ENCODE results near the gene CHRM4. TPM values are rescaled to one million over a fixed set of nuclear protein-coding genes. Genes with fewer than 3 reads are reported as not detected.

CHRM4 gene
- total and polyA plus RNA-seq, 2 of the 13 experiments (the other 11 are each of a cell fraction or from before 2014, with no cell fraction given), result 0.13 to 0.21 TPM

- TF ChIP-seq, protein P1, sequence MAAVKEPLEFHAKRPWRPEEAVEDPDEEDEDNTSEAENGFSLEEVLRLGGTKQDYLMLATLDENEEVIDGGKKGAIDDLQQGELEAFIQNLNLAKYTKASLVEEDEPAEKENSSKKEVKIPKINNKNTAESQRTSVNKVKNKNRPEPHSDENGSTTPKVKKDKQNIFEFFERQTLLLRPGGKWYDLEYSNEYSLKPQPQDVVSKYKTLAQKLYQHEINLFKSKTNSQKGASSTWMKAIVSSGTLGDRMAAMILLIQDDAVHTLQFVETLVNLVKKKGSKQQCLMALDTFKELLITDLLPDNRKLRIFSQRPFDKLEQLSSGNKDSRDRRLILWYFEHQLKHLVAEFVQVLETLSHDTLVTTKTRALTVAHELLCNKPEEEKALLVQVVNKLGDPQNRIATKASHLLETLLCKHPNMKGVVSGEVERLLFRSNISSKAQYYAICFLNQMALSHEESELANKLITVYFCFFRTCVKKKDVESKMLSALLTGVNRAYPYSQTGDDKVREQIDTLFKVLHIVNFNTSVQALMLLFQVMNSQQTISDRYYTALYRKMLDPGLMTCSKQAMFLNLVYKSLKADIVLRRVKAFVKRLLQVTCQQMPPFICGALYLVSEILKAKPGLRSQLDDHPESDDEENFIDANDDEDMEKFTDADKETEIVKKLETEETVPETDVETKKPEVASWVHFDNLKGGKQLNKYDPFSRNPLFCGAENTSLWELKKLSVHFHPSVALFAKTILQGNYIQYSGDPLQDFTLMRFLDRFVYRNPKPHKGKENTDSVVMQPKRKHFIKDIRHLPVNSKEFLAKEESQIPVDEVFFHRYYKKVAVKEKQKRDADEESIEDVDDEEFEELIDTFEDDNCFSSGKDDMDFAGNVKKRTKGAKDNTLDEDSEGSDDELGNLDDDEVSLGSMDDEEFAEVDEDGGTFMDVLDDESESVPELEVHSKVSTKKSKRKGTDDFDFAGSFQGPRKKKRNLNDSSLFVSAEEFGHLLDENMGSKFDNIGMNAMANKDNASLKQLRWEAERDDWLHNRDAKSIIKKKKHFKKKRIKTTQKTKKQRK (IDR thresholded peaks at IDR 0.05; ENCODE audit: low read length), result no peak
- TF ChIP-seq KLF16 (CRISPR knock-in tag; IDR thresholded peaks at IDR 0.05) (0 out of 4 replicates have a peak, but pooled peaks of 1 of the 2 experiments have one; percentile 24), ZNF879 (CRISPR knock-in tag; IDR thresholded peaks at IDR 0.05) (no peak), HNRNPUL1 (IDR thresholded peaks at IDR 0.05; ENCODE audit: low read depth, low read length) (no peak), ZBTB1 (CRISPR knock-in tag; IDR thresholded peaks at IDR 0.05; ENCODE audit: borderline replicate concordance) (no peak), ZSCAN25 (CRISPR knock-in tag; IDR thresholded peaks at IDR 0.05) (0 out of 2 replicates have a peak, but pooled peaks have one; percentile 21), ZNF776 (CRISPR knock-in tag; IDR thresholded peaks at IDR 0.05) (no peak), GPBP1L1 (CRISPR knock-in tag; IDR thresholded peaks at IDR 0.05) (no peak), EZH2 (conservative IDR thresholded peaks at IDR 0.05; ENCODE audit: low read depth, low read length) (no peak), SMYD3 (CRISPR knock-in tag; IDR thresholded peaks at IDR 0.05) (no peak), KLF6 (CRISPR knock-in tag; IDR thresholded peaks at IDR 0.05) (no peak), HOXA3 (CRISPR knock-in tag; IDR thresholded peaks at IDR 0.05) (peak; percentile 32; the same call in 1 of the 2 replicates)
- TF ChIP-seq, protein P2, sequence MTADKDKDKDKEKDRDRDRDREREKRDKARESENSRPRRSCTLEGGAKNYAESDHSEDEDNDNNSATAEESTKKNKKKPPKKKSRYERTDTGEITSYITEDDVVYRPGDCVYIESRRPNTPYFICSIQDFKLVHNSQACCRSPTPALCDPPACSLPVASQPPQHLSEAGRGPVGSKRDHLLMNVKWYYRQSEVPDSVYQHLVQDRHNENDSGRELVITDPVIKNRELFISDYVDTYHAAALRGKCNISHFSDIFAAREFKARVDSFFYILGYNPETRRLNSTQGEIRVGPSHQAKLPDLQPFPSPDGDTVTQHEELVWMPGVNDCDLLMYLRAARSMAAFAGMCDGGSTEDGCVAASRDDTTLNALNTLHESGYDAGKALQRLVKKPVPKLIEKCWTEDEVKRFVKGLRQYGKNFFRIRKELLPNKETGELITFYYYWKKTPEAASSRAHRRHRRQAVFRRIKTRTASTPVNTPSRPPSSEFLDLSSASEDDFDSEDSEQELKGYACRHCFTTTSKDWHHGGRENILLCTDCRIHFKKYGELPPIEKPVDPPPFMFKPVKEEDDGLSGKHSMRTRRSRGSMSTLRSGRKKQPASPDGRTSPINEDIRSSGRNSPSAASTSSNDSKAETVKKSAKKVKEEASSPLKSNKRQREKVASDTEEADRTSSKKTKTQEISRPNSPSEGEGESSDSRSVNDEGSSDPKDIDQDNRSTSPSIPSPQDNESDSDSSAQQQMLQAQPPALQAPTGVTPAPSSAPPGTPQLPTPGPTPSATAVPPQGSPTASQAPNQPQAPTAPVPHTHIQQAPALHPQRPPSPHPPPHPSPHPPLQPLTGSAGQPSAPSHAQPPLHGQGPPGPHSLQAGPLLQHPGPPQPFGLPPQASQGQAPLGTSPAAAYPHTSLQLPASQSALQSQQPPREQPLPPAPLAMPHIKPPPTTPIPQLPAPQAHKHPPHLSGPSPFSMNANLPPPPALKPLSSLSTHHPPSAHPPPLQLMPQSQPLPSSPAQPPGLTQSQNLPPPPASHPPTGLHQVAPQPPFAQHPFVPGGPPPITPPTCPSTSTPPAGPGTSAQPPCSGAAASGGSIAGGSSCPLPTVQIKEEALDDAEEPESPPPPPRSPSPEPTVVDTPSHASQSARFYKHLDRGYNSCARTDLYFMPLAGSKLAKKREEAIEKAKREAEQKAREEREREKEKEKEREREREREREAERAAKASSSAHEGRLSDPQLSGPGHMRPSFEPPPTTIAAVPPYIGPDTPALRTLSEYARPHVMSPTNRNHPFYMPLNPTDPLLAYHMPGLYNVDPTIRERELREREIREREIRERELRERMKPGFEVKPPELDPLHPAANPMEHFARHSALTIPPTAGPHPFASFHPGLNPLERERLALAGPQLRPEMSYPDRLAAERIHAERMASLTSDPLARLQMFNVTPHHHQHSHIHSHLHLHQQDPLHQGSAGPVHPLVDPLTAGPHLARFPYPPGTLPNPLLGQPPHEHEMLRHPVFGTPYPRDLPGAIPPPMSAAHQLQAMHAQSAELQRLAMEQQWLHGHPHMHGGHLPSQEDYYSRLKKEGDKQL (CRISPR knock-in tag; IDR thresholded peaks at IDR 0.05; ENCODE audit: low read depth), result no peak
- TF ChIP-seq, protein P3, sequence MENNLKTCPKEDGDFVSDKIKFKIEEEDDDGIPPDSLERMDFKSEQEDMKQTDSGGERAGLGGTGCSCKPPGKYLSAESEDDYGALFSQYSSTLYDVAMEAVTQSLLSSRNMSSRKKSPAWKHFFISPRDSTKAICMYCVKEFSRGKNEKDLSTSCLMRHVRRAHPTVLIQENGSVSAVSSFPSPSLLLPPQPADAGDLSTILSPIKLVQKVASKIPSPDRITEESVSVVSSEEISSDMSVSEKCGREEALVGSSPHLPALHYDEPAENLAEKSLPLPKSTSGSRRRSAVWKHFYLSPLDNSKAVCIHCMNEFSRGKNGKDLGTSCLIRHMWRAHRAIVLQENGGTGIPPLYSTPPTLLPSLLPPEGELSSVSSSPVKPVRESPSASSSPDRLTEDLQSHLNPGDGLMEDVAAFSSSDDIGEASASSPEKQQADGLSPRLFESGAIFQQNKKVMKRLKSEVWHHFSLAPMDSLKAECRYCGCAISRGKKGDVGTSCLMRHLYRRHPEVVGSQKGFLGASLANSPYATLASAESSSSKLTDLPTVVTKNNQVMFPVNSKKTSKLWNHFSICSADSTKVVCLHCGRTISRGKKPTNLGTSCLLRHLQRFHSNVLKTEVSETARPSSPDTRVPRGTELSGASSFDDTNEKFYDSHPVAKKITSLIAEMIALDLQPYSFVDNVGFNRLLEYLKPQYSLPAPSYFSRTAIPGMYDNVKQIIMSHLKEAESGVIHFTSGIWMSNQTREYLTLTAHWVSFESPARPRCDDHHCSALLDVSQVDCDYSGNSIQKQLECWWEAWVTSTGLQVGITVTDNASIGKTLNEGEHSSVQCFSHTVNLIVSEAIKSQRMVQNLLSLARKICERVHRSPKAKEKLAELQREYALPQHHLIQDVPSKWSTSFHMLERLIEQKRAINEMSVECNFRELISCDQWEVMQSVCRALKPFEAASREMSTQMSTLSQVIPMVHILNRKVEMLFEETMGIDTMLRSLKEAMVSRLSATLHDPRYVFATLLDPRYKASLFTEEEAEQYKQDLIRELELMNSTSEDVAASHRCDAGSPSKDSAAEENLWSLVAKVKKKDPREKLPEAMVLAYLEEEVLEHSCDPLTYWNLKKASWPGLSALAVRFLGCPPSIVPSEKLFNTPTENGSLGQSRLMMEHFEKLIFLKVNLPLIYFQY (CRISPR knock-in tag; IDR thresholded peaks at IDR 0.05; ENCODE audit: borderline replicate concordance), result peak; percentile 86; the same call in 1 of the 2 replicates
Measured at GRCh38 chr11:46380340-46381047, 11.1 kb downstream of the CHRM4 start (continued).
